Upper lobe of left lung (tissue), 4 donors: ENCODE measurements around the gene KRT1.

Source experiments
- EP300 ChIP-seq, 4 donors: sonication (generic); formaldehyde crosslinking; IDR thresholded peaks; one replicate each; pipeline ENCODE4 v1.5.1; 2017; ENCODE audit warnings: antibody characterized with exemption in 4 of 4, control low read depth in 2 of 4
- POLR2A ChIP-seq, 4 donors: fragments of 450-650 bp; IDR thresholded peaks; one replicate each; pipeline ENCODE4 v1.5.1; 2016 to 2017; ENCODE audit warnings: antibody characterized with exemption in 4 of 4, mild to moderate bottlenecking in 2 of 4
- POLR2AphosphoS5 ChIP-seq, 2 donors: sonication (generic); formaldehyde crosslinking; IDR thresholded peaks; one replicate each; pipeline ENCODE4 v1.5.1; 2017; ENCODE audit warnings: antibody characterized with exemption in 2 of 2
- TF ChIP-seq, protein P1 (sequence below), 6 experiments: fragments of 450-650 bp in 4 of 6; fragments of 200-600 bp in 2 of 6; sonication (generic) in 2 of 6; IDR thresholded peaks; one replicate each; pipeline ENCODE4 v1.5.1; 2016 to 2019; ENCODE audit warnings: antibody characterized with exemption in 6 of 6

GRCh38 chr12:52670506-52670905 lies 9.7 kb downstream of the KRT1 start:
- no peak for TF ChIP-seq POLR2A (IDR thresholded peaks at IDR 0.05)
- TF ChIP-seq, protein P1, sequence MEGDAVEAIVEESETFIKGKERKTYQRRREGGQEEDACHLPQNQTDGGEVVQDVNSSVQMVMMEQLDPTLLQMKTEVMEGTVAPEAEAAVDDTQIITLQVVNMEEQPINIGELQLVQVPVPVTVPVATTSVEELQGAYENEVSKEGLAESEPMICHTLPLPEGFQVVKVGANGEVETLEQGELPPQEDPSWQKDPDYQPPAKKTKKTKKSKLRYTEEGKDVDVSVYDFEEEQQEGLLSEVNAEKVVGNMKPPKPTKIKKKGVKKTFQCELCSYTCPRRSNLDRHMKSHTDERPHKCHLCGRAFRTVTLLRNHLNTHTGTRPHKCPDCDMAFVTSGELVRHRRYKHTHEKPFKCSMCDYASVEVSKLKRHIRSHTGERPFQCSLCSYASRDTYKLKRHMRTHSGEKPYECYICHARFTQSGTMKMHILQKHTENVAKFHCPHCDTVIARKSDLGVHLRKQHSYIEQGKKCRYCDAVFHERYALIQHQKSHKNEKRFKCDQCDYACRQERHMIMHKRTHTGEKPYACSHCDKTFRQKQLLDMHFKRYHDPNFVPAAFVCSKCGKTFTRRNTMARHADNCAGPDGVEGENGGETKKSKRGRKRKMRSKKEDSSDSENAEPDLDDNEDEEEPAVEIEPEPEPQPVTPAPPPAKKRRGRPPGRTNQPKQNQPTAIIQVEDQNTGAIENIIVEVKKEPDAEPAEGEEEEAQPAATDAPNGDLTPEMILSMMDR (IDR thresholded peaks at IDR 0.05): no peak
- TF ChIP-seq POLR2AphosphoS5 (IDR thresholded peaks at IDR 0.05): no peak
- no peak for TF ChIP-seq EP300 (IDR thresholded peaks at IDR 0.05)
